ENCODE measurements around the gene FOXF1. TPM values are rescaled to one million over a fixed set of nuclear protein-coding genes. Genes with fewer than 3 reads are reported as not detected.

FOXF1 gene
- total and polyA plus RNA-seq, 7 donors: 2.5 to 74.2 (median 44.6) TPM

- Histone ChIP-seq H3K27ac (peak overlapping the region; percentile 99 to 100 (median 99)), H3K4me3 (peak overlapping the region; percentile 81 to 95 (median 86)), H3K4me1 (peaks cover 0 to 64% (median 30%) of the 10 kb centered on the region in 4 donors)
Measured at GRCh38 chr16:86505185-86505898, 5.0 kb upstream of the FOXF1 start.

GRCh38 chr16:86505899-86506864, 4.1 kb upstream of the FOXF1 start:
- Histone ChIP-seq H3K4me1 (peaks cover 0 to 55% (median 22%) of the 10 kb centered on the region in 4 donors), H3K27ac (peak overlapping the region; percentile 99 to 100 (median 99)), H3K4me3 (peak overlapping the region; percentile 81 to 95 (median 86)), H3K27me3 (peaks cover 0 to 4% (median 0%) of the 10 kb centered on the region in 3 donors), H3K36me3 (no peaks in the 10 kb centered on the region), H3K9me3 (no peaks in the 10 kb centered on the region)
- intact Hi-C loops (cut with DNase I): loop anchor here (5.0 kb wide), 2 partner anchors 109 to 204 kb away; no protein-coding TSS in a partner anchor
- no peak for DNase-seq
- TF ChIP-seq POLR2AphosphoS5 (IDR thresholded peaks at IDR 0.05) (no peak), CTCF (IDR thresholded peaks at IDR 0.05) (no peak), POLR2A (IDR thresholded peaks at IDR 0.05) (no peak), EP300 (IDR thresholded peaks at IDR 0.05) (no peak)
- WGBS, 2 donors: 11 to 13% methylated on average over 27 of the region's 27 CpGs

More at GRCh38 chr16:86505185-86505898, 5.0 kb upstream of the FOXF1 start:
- no peaks in the 10 kb centered on the region for H3K9me3 ChIP-seq
- H3K36me3 ChIP-seq: no peaks in the 10 kb centered on the region
- WGBS, 2 donors: 2 to 4% methylated on average over 67 of the region's 67 CpGs
- TF ChIP-seq CTCF (IDR thresholded peaks at IDR 0.05) (no peak), POLR2AphosphoS5 (IDR thresholded peaks at IDR 0.05) (peak in 3 of 4 donors; percentile 21 to 58 (median 40)), EP300 (IDR thresholded peaks at IDR 0.05) (no peak), POLR2A (IDR thresholded peaks at IDR 0.05) (no peak)
- H3K27me3 ChIP-seq: peaks cover 0 to 4% (median 0%) of the 10 kb centered on the region in 3 donors
- peak; percentile 84 for DNase-seq
- intact Hi-C loops (cut with DNase I): loop anchor here (5.0 kb wide), 2 partner anchors 108 to 203 kb away; no protein-coding TSS in a partner anchor

GRCh38 chr16:86507173-86508027, 2.9 kb upstream of the FOXF1 start:
- Histone ChIP-seq H3K27ac (peak overlapping the region; percentile 99 to 100 (median 99)), H3K4me3 (peak overlapping the region; percentile 81 to 95 (median 86)), H3K9me3 (no peaks in the 10 kb centered on the region), H3K36me3 (peaks cover 0 to 4% (median 1%) of the 10 kb centered on the region in 4 donors), H3K4me1 (peaks cover 0 to 43% (median 10%) of the 10 kb centered on the region in 4 donors), H3K27me3 (peaks cover 0 to 4% (median 0%) of the 10 kb centered on the region in 3 donors)
- peak; percentile 76 for DNase-seq
- TF ChIP-seq EP300 (IDR thresholded peaks at IDR 0.05) (peak in 1 of 4 donors; percentile 12), CTCF (IDR thresholded peaks at IDR 0.05) (no peak), POLR2AphosphoS5 (IDR thresholded peaks at IDR 0.05) (peak in 3 of 4 donors; percentile 2 to 40 (median 29))
- 13 to 16% methylated on average over 37 of the region's 37 CpGs for WGBS, 2 donors
- intact Hi-C loops (cut with DNase I): loop anchor here (2.0 to 5.0 kb wide), 3 partner anchors 110 to 205 kb away; no protein-coding TSS in a partner anchor
